DOHH2 (cell line): ENCODE data around the gene MB.

Experiments used
- EZH2phosphoT487 ChIP-seq: fragments of 200-600 bp; sonication (generic); IDR thresholded peaks from 2 replicates; pipeline ENCODE4 v1.6.1; 2017; ENCODE audit warnings: borderline replicate concordance, mild to moderate bottlenecking, antibody characterized with exemption, low read length, moderate library complexity, mixed read lengths
- TF ChIP-seq, protein P1 (sequence below): fragments of 200-600 bp; sonication (generic); IDR thresholded peaks from one replicate; pipeline ENCODE4 v1.5.1; 2014; ENCODE audit warnings: antibody characterized with exemption, mild to moderate bottlenecking, low read depth, low read length; ENCODE audit not compliant: poor library complexity, severe bottlenecking

- TF ChIP-seq, protein P1, sequence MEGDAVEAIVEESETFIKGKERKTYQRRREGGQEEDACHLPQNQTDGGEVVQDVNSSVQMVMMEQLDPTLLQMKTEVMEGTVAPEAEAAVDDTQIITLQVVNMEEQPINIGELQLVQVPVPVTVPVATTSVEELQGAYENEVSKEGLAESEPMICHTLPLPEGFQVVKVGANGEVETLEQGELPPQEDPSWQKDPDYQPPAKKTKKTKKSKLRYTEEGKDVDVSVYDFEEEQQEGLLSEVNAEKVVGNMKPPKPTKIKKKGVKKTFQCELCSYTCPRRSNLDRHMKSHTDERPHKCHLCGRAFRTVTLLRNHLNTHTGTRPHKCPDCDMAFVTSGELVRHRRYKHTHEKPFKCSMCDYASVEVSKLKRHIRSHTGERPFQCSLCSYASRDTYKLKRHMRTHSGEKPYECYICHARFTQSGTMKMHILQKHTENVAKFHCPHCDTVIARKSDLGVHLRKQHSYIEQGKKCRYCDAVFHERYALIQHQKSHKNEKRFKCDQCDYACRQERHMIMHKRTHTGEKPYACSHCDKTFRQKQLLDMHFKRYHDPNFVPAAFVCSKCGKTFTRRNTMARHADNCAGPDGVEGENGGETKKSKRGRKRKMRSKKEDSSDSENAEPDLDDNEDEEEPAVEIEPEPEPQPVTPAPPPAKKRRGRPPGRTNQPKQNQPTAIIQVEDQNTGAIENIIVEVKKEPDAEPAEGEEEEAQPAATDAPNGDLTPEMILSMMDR, result no peak
- TF ChIP-seq EZH2phosphoT487, result no peak
These were observed 24.5 kb upstream of the MB start for GRCh38 chr22:35641494-35642120.
